HG03439 (cell line): ENCODE data around the gene TRAPPC2L.

Experiments used
- ATAC-seq: cut with Tn5 transposase; IDR thresholded peaks from one replicate; pipeline ENCODE4 v1.9.1; 2021; ENCODE audit warnings: mild to moderate bottlenecking, moderate library complexity; ENCODE audit not compliant: unreplicated experiment

Gene TRAPPC2L

DNA sequence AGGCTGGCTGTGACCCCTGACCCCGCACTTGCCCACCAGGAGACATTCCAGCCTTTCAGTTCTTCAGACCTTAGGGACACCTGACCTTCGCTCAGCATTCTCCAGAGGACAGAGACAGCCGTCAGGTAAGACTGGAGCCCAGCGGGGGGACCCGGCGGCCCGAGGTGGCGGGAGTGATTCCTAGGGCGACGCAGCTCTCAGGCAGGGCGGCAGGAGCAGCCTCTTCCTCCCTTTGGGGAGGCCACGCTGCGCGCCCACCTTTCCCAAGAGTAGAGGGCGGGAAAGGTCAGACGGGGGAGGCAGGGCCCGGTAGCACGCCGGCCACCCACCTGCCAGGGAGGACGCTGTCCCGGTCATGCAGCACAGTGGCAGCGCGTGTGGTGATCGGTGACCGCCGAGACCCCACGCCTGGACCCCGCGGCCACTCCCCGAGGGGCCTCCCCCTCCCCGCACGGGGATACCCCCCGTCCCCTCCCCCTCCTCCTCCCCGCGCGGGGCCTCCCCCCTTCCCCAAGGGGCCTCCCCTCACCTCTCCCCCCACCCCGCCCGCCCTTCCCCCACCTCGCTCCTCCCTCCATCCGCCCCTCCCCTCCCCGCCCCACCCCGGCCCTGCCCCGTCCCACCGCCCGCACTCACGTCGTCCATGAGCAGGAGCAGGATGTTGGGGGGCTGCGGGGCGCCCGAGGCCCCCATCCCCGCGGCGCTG, 652 bp upstream of the TRAPPC2L start:
- no peak for ATAC-seq

DNA sequence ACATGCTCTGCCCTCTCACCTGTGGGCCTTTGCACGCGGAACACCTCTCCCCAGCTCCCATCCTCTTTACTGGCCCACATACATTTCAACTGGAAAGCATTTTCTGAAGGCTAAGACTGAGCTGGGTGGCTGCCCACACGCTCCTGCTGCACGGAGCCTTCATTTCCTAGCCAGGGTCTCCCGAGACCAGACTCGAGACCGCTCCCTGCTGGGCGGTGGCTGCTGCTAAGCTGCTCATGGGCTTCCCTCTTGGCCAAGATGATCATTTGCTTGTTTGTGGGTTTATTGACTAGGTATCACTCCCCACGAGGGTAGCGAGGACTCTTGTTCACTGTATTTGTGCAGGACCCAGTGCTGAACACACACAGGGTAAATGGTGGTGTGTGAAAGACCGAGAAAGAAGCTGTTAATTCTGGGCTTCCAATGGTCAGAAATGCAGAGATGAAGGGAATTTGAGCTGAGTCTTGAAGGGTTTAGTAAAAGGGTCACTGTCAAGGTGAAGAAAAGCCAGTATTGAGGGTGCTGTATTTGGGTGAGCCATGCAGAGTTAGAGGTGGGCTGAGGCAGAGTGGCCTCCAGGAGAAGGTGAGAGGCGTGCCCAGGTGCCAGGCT, 907 bp downstream of the TRAPPC2L start:
- ATAC-seq: no peak

DNA sequence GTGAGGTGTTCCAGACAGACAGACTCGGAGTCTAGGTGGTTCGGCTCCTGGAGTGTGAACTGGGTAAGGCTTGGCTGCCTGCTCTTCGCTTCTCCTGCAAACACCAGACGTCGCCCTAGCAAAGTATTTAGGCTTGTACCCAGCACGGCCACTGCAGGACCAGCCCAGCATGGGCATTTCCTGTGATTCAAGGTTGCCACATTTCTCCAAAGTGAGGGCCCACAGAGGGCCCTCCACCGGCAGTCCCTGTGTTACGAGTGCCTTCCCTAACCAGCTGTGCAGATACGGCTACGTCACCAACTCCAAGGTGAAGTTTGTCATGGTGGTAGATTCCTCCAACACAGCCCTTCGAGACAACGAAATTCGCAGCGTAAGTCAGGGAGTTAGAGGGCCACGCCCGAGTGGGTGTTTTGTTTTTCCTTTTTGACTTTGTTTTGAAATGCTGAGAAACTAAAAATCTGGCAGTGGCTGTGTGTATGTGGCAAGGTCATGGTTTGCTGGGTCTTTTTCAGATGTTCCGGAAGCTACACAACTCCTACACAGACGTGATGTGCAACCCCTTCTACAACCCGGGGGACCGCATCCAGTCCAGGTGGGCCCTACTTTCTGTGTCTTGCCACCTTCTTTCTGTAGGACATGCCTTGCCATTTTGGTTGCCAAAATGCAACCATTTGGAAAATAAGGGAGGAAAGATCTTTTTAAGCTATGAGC, 2.6 kb downstream of the TRAPPC2L start:
- no peak for ATAC-seq

DNA sequence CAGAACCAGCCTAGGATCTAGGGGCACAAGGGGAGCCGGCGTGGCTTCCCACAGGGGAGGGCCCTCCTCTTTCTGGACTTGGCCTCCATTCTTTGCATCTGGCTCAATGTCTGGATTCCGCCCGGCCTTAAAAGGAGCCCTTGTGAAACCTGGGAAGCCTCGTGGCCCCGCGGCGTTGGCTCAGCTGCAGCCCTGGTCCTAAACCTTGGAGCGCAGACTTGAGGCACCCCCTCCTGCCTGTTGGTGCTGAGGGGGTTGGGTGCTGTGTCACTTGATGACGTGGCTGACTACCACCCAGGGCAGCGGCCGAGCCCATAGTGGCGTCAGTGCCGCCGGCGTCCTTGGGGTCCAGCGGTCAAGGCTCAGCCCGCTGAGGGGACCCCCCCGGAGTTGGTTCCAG, 4.4 kb downstream of the TRAPPC2L start:
- ATAC-seq: no peak

DNA sequence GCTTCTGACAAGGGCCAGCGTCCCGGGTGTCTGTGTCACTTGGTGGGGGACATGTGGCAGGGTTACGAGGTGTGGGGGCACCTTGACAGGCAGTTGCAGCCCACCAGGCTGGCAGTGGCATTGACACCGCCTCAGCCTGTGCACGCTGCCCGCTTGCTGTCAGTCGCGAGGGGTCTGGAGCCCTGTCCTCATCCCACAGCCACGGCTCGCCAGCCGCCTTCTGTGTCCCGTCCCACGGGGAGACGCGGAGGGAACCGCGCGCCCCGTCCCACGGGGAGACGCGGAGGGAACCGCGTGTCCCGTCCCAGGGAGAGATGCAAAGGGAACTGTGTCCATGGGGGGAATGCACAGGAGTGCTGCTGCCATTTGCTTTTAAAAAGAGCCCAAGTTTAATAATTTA, 6.0 kb downstream of the TRAPPC2L start:
- ATAC-seq: no peak

DNA sequence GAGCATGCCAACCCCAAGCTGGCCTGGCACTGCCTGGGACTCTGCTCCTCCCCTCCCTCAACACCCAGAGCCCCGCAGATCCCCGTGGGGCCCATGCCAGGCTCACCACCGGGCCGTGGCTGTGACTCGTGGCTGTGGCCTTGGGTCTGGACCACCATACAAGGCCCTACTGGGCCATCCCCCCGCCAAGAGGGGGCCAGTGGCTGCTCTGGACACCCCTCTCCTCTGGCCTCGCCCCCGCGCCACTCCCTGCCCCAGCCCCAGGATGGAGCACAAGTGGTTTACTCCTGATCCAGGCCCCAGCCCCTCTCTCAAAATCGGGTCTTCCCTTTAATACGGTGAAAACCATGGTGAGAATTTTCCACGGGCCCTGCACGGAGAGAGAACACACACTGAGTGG, 6.5 kb downstream of the TRAPPC2L start:
- no peak for ATAC-seq

DNA sequence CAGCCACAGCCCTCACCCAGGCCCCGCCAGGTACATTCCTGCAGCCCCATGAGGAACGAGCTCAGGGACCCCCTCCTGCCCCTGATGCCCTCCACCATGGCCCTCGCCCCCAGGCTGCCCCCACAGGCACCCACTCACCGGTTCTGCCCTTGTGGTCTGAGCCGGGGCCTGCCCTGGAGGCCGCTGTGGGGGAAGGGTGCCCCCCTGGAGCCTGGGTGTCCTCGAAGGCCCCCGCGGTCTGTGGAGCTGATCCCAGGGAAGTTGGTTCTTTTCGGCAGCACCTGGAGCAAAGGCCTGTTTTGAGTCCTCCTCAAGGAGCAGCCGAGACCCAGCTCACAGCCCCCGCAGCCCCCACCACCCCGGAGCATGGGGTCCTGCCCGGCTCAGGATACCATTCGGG, 7.2 kb downstream of the TRAPPC2L start:
- ATAC-seq: no peak

DNA sequence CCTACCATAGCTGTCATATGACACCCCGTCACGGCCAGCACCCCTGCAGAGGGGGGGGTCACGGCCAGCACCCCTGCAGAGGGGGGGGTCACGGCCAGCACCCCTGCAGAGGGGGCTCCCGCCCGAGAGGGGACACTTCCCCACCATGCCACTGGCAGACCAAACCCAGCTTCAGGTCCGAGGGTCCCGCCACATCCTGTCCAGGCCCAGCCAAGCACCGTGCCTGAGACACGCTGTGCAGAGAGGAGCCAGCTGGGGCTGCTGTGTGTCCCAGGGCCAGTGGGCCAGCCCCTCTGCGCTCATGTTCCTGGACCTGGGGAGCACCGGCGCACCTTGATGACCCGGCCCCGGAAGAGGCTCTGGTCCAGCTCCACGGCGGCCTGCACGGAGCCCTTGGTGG, 7.6 kb downstream of the TRAPPC2L start:
- ATAC-seq: no peak

DNA sequence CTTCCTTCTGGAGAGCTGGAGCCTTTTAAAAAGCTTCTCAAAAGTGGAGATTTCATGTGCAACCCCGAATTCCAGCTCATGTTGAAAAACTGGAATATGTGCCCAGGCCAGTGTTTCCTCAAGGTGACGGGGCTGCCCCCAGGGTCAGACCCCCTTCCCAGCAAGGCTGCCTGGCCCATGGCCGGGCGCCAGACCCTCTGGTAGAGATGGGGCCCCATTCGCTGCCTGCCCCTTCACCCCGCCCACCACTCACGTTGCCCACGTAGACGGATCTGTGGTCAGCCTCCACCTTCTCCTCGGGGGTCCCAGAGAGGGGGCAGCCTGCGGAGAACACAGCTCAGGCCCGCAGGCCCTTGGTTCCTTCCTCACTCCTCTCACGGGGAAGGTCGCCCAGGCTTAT, 8.4 kb downstream of the TRAPPC2L start:
- ATAC-seq: no peak

DNA sequence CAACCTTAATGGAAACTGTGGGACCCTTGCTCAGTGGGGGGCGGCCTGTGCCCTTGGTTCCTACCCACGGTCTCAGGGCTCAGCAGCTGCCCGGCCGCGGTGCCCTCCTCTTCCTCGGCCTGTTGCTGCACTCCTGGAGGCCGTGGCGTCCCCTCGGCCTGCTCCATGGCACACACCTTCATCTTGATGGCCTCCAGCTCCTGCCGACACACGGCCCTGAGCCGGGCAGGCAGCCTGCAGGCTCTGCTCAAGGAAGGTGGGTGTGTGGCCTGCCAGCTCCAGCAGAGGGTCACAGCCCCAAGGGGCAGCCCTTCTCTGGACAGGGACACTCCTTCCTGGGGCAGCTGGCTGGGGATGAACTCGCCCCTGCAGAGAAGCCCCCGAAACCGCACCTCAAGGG, 8.8 kb downstream of the TRAPPC2L start:
- ATAC-seq: no peak

DNA sequence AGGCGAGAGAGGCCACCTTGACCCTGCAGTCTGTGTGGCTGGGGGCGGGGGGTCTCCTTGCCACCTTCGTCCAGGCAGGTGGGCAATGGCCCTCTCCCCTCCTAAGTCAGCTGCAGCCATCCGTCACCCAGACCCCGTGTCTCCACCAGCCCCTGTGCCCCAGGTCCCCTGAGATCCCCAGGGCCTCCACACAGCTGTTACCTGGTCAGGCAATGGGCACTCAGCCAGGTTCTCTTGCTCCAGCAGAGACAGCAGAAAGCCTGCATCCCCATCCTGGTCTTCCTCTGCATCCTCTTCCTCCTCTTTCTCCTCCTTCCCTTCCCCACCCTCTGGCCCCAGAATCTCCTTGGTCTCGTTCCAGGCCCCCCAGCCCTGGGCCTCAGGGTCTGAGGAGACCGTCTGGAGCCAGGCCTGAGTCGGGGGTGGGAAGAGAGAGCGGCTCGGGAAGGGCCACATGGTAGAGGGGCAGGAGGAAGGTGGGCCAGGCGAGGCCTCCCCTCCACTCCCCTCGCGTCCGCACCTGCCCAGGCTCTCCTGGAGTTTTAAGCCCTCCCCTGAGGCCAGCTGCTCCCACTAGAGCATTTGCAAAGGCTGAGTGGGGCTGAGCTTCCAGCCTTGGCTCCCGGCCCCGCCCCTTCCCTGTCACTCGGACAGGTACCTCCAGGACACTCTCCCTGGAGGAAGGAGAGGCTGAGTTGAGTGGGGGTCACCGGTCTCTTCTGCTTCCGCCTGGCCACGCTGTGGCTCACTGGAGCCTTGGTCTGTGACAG, 9.4 kb downstream of the TRAPPC2L start, which contains the start of gene PABPN1L:
PABPN1L (minus strand) TSS at position 510 of the 770 bp plus-strand sequence; CDS start at position 456, 54 bp downstream.
- ATAC-seq: no peak

DNA sequence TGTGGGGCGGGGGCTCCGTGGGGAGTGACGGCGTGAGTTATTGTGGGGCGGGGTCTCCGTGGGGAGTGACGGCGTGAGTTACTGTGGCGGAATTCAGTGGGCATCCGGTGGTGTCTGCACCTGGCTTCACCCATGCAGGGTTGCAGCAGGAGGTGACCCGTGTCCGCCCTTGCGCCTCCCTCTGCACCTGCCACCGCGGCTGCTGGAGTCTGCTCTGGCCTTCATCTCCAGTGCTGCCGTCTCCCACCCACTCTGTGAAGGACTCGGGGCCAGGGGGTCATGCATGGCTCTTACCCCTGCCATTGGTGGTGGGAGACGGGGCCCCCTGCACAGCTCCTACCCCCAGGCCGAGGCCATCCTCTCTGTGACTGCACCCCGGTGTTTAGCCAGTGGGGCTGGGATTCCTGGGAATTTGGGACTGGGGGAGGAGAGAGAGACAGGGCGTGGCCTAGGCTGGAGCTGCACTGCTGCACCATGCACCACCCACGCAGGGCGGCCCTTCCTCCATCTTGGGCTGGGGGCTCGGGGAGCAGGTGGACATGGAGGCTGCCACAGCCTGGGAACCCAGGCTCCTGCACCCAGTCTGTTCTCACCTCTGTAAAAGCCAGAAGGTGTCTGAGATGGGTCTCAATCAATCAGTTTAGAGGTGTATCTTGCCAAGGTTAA, 10.8 kb downstream of the TRAPPC2L start:
- no peak for ATAC-seq

DNA sequence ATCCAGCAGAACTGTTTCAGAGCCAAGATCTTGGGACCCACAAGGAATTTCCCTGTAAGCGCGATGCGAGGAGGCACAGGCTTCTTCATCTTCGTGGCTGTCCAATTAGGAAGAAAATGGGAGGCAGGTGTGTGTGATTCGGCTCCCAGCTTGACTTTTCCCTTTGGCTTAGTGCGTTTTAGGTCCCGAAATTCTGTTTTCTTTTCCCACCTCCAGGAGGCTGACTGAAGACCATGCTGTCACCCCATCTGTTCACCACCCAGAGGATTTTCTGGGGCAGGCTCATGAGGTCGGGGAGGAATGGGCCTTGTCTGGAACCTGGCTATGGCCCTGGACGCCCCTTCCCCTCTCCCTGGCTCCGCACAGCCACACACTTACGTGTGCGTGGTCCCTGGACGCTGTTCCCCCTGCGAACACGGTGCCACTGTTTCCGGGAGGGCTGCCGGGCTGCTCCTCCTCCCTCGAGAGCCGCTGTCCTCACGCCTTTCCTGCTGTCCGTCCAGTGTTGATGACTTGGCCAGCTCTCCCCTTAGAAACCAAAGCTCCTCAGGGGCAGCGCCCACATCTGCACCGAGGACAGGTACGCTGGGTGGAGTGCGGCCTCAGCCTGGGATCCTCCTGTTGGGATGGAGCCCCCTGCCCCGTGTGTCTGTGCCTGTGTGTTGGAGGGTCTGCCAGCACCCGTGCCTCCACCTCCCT, 12.2 kb downstream of the TRAPPC2L start:
- no peak for ATAC-seq

DNA sequence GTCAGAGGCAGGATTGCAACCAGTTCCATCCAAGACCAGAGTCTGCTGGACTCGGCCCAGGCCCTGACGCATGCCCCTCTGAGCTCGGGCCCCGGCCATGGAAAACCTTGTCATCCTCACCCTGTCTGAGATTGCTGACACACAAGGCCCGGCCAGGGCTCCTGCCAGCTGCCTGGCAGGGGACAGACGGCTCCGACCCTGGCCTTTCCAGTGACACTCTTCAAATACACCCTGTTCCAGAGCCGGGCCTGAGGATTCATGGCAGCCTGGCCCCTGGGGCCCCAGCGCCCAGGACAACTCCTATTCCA, 12.7 kb downstream of the TRAPPC2L start:
- no peak for ATAC-seq

DNA sequence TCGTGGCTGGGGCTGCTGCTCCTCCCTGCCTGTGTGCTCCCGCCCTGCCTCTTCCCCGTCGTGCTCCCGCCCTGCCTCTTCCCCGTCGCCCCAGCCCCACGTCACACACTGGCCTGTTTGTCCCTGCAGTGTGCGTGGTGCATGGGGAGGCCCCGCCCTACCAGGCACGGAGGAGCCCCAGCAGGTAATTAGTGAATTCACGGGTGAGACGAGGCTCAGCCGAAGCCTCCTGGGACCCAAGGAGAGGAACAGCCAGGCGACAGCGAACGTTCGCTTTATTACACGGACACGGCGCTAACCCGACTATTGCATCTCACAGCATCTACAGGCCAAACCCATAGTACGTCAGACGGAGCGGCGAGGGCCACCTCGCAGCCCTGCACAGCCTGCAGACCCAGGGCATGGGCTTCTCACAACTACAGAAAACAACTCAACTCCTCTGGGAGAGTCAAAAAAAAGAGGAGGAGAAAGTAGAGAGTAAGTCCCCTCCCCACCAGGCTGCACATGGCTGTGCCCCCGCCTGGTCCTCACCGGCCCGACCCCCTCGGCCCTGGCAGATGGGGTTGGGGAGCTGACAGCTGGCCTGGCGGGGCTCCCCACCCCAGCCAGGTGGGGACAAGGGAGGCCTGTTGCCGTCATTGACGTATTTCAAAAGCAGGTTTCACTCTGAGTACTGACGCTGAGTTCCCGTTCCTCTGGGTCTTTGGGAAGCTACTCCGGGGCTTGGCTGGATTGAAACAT, 13.9 kb downstream of the TRAPPC2L start:
- no peak for ATAC-seq

DNA sequence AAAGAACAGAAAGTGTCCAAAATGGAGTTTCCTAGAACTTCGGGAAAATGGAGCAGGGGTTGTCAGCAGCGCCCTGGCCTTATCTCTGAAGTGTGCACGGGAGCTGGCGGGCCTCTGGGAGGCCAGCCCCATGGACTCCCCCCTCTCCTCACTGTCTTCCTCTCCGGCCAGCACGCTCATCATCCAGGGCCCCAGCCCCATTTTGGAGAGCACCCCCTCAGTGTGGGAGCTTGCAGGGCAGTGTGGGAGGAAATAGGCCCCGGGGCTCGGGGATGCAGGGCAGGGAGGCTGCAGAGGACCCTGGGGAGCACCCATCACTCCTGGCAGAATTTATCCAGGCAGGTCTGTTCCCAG, 14.4 kb downstream of the TRAPPC2L start:
- no peak for ATAC-seq

DNA sequence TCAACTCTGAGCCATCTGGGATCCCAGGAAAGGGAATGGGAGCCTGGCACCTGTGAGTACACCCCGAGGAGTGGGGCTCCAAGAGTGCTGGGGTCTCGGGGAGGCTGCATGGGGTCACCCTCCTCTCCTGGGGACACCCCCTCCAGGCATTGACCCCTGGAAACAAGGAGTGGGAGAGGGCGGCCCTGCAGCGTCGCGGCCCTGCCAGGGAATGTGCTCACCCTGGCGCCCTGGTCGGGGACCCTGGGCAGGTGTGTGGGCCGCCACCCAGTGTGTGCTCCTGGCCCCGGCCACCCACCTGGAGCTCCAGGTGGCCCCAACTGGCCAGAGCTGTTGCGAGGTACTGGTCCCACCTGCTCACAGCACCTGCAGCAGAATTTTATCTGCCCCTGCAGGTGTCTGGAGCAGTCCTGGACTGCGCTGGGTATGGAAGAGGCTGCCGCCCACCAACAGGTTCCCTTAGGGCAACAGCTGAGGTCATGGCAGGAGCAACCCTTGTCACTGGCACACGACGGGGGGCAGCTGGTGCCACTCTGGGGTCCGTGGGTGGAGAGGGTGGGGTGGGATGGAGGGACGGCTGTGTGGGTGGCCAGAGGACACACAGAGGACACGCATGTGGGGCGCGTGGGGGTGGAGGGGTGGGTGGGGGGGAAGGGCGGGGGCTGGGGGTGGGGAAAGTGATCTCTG, 14.9 kb downstream of the TRAPPC2L start:
- no peak for ATAC-seq

DNA sequence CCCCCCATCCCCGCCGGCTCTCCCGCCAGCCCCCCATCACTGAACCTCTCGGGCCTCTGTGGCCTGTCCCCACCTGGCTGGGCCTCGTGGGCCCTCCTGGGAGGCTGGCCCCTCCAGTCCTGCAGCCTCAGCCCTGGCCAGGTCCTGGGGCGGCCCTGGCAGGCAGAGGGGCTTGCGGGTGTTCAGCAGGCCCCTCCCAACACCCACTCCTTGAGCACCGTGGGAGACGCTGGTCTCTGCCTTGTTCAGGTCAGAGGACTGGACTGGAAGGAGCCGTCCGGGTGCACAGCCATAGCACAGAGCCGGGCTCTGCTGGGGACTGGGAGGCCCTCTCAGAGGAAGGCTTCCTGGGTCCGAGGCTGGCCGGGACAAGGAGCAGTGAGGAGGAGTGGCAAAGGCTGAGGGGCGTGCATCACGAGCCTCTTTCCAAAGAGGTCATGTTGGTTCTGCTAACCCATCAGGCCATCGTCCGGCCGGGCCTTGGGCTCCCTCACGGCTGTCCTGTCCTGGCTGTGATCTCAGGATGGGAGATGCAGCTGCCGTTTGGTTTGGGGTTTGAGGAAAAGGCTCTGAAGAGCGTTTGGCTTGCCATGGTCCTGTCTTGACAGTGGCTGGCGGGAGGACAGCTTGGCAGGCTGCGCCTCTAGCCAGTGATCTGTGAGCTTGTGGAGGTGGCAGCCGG, 15.9 kb downstream of the TRAPPC2L start:
- no peak for ATAC-seq
